A549 (cell line): Measurements from ENCODE around the gene KCNJ6.

Source experiments
- BCL3 ChIP-seq: fragments of >200 bp; sonication (Bioruptor Twin); formaldehyde crosslinking; IDR thresholded peaks from 3 replicates; pipeline ENCODE4 v1.6.1; 2016
- CEBPB ChIP-seq, 2 experiments: fragments of >200 bp in 1 of 2; sonication (Bioruptor Twin) in 1 of 2; formaldehyde crosslinking in 1 of 2; IDR thresholded peaks; 2 replicates each; pipeline ENCODE4 v1.6.1; 2012 to 2016
- POLR2A ChIP-seq: IDR thresholded peaks from 2 replicates; pipeline ENCODE4 v1.6.1; 2012; ENCODE audit warnings: mild to moderate bottlenecking, low read length
- RAD21 ChIP-seq, 2 experiments: fragments of >200 bp in 1 of 2; sonication (Bioruptor Twin) in 1 of 2; formaldehyde crosslinking in 1 of 2; IDR thresholded peaks in 1 of 2; conservative IDR thresholded peaks in 1 of 2; 2 replicates in 1 of 2; 3 replicates in 1 of 2; pipeline ENCODE4 v1.6.1; 2012 to 2018; ENCODE audit warnings: inconsistent platforms in 1 of 2
- TF ChIP-seq, protein P1 (sequence below): fragments of >200 bp; sonication (Bioruptor Twin); formaldehyde crosslinking; IDR thresholded peaks from 3 replicates; pipeline ENCODE4 v1.5.1; 2016

DNA sequence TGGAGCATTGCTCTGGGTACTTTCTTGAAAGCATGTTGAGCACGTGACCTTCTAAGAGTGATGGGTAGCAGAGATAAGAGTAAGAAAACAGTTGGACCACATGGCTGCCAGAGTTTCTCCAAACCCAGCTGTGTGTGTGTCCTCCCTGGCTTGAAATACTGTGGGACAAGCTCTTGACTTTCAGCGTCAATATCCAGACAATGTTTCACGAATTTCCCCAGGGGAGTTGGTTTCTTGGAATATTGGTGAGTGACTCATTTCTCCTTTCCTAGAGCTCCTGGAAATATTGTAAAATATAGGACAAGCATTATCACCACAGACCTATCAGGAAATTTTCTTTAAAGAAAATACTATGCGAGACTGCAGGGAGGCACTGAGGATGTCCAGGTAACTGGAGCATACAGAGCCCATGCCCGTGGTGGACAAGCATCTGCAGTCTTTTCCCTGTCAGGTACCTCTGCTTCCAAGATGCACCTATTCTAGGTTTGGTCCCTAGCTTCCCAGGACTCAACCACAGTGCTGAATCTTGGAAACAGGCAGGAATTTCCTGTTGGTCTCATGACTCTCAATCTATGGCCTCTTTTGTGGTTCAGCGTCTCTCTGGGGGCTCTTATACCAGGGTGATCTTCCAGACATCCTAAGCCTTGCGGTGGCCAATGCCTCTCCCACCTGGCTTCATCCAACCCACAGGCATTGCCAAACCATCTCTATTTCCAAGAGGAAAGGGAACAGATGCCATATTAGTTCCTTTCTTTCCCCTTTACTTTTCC is 67.4 kb downstream of the KCNJ6 start:
- TF ChIP-seq, protein P1, sequence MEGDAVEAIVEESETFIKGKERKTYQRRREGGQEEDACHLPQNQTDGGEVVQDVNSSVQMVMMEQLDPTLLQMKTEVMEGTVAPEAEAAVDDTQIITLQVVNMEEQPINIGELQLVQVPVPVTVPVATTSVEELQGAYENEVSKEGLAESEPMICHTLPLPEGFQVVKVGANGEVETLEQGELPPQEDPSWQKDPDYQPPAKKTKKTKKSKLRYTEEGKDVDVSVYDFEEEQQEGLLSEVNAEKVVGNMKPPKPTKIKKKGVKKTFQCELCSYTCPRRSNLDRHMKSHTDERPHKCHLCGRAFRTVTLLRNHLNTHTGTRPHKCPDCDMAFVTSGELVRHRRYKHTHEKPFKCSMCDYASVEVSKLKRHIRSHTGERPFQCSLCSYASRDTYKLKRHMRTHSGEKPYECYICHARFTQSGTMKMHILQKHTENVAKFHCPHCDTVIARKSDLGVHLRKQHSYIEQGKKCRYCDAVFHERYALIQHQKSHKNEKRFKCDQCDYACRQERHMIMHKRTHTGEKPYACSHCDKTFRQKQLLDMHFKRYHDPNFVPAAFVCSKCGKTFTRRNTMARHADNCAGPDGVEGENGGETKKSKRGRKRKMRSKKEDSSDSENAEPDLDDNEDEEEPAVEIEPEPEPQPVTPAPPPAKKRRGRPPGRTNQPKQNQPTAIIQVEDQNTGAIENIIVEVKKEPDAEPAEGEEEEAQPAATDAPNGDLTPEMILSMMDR, result no peak
- TF ChIP-seq POLR2A, result no peak
- no peak for TF ChIP-seq RAD21 (conservative IDR thresholded peaks at IDR 0.05 in 1 of 2, IDR thresholded peaks at IDR 0.05 in 1 of 2)
- no peak for TF ChIP-seq CEBPB (IDR thresholded peaks at IDR 0.05)
- no peak for TF ChIP-seq BCL3
